HG03558 (cell line): ENCODE measurements around the gene ARHGEF40.

Source experiments
- ATAC-seq: cut with Tn5 transposase; IDR thresholded peaks from one replicate; pipeline ENCODE4 v1.9.1; 2021; ENCODE audit warnings: moderate number of reproducible peaks; ENCODE audit not compliant: unreplicated experiment; ENCODE audit errors: extremely low read depth

The ARHGEF40 gene

GRCh38 chr14:21095430-21096205 is 25.5 kb downstream of the ARHGEF40 start:
- no peak for ATAC-seq

GRCh38 chr14:21096438-21096837 is 26.3 kb downstream of the ARHGEF40 start:
- ATAC-seq, result no peak

DNA sequence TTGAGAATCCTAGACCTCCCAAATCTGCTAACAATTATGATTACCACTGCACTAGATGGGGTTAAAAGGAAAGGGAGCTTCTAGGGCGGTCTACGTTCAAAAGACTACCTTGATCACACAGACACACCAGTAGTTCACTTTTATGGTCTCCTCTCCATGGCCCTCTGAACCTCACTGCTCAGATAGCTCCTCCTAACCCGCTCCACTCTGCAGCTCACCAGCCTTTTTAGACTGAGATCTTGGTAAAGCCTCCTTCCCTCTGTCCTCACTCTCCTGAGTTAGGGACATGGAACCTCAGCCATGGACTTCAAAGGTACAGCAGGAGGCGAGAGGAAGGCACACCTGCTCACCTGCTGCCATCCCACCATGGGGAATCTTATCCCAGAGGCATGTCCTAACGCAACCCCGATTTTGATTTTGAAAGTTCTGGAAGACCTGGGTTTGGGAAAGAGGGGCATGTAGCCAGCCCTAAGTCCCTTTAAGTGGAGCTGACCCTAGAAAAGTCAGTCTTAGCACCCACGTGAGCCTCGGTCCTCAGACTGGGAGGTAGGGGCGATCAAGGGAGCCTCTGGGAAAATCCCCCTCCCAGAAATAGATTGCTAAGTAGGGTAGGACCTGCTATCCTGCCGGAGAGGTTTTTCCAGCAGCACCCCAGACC is 27.0 kb downstream of the ARHGEF40 start:
- ATAC-seq, result no peak

GRCh38 chr14:21097636-21098075 is 27.6 kb downstream of the ARHGEF40 start:
- no peak for ATAC-seq

GRCh38 chr14:21098076-21098891 is 28.2 kb downstream of the ARHGEF40 start, which contains the start of gene ZNF219:
ZNF219 (minus strand) TSS chr14:21098655; CDS start chr14:21093591, 5,064 bp downstream.
- ATAC-seq, result no peak

- no peak for ATAC-seq
Measured at GRCh38 chr14:21098892-21099595, 28.9 kb downstream of the ARHGEF40 start.

GRCh38 chr14:21099596-21099985 is 29.5 kb downstream of the ARHGEF40 start:
- ATAC-seq, result no peak

DNA sequence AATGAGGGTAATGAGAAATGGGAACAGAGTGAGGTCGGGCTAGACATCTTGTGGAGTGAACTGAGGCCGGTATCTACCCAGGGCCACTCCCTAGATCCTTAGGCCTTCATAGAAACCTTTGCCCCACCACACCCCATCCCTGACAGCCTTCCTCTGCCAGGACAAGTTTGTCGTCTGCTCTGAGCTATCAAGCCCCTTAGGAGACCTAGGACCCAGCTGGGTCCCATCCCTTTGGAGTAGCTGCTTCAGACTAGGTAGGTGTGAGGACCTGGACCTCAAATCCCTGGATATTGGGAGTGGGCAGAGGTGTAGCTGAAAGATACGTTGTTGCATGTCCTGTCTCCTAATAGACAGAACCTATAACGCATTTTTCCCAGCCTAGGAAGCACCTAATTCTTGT is 30.8 kb downstream of the ARHGEF40 start, which contains the start of gene TMEM253:
Gene TMEM253 (plus strand): TSS at position 136 of the 400 bp plus-strand sequence. CDS start 278 bp downstream, outside the sequence.
- no peak for ATAC-seq

DNA sequence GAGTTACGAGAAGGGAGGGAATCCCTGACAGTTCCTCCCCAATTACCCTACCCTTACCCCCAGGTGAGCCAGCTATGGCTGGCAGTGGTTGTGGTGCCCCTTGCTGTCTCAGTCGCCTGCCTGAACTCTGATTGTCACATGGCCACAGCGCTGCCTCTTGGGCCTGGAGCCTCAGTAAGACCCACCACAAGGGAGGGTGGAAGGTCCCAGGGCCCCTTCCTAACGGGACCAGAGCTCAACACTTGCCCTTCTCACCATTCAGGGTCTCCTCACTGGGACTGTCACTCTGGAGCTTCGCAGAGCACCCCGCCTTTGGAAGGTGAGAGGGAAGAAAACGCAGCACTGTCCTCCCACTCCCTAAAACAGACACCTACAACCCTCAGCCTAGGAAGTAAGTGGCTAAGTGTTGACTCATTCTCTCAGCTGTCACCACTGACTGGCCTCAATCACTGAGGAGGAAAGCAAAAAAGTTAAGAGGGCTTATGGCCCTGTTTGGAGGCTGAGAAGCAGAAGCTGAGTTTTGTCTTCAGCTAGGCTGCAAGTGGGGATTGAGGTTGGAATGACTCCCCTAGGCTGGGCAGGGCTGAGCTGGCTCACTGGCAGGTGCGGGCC is 31.8 kb downstream of the ARHGEF40 start:
- ATAC-seq, result no peak

DNA sequence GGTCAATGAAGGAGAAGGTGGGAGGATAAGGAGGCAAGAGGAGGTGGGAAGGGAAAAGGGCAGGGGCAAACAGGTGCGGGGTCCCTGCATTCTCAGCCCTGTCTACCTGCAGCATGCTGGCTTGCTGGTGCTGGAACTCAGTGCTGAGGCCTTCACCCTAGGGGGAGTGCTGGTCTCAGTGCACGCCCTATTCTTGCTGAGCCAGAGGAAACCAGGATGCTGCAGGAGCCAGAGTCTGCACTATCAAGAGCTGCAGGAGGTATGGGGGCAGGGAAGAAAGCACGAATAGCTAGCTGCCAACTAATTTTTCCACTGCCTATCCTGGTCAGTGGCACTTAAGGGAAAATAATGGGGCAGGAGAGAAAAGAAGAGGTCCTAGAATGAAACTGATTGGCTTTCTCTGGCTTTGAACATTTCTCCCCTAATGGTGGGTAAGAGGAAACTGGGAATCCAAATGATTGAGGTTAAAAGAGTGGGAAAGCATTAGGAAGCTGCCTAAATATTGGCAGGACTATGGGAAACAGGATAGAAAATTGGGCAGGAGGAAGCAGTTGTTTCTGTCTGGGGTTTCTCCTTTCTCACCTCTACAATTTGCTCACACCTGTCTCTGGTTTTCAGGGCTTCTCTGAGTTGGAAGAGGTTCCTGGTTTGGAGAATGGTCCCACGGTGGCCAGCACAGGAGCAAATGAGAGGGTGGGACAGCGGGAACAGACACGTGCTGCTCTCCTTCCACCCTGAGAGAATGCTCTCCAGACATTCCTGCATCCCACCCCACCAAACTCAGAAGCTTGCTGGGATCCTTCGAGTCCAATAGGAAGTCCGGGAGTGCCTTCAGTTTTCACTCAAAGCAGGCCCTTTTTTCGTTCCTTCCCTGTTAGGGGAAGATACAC is 32.7 kb downstream of the ARHGEF40 start:
- no peak for ATAC-seq

GRCh38 chr14:21103411-21103709 is 33.3 kb downstream of the ARHGEF40 start:
- ATAC-seq, result no peak

DNA sequence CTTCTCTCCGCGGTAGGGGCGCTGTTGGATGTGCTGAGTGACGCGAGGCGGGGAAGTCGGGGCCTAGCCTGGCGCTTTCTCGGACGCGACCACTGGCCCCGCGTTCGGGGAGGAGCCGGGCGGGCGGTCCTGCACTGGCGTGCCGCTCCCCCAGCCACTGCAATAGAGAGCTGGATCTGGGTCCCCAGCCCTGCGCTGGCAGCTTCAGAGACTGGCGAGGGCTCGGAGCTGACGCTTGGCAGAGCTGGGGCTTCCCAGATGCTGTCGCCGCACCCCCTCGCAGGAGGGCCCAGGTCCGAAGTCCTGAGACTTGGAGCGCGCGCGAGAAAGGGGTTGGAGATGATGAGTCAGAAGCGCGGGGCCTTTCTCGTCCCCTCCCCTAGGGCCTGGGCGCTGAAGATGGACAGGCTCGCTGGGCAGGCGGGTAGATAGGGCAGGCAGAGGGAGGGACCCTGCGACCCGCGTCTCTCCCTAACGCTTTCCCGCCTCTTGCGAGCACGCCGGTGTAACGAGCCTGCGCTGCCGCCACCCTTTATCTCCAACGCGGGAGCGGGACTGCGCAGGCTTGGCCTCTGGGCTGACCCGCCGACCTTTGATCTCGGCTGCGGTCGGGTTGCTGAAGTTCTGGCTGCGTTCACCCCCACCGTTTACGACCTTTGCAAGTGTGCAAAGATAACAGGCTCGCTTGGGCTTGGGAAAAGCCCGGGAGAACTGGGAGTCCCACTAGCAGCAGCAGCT is 33.8 kb downstream of the ARHGEF40 start:
- ATAC-seq, result peak; percentile 73

DNA sequence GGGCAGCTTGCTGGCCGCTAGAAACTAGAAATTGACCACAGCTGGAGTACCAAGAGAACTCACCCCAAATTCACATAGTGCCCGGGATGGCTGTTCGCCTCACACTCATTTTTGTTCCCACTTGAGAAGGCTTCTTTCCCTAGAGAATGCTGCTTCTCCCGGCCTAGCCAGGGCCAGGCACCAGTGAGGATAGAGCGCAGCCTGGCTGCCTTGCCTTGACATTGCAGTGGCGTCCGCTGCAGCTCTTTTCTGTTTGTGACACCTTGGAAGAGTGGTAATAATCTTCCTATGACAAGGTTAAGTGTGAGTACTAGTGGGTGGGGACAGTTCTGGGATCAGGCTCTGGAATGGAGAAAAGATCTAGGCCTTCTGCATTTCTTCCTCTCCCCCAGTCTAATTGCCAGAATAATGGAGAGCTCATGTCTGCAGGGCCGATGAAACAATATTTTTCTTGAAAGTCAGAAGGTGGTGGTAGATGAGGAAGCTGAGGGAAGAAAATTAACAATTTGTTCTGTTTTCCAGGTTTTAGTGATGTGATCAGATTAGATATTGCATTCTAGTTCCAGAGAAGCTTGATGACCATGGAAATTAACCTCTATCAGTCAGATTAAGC is 34.5 kb downstream of the ARHGEF40 start:
- ATAC-seq, result no peak

GRCh38 chr14:21105095-21105494 is 35.0 kb downstream of the ARHGEF40 start:
- ATAC-seq, result no peak

DNA sequence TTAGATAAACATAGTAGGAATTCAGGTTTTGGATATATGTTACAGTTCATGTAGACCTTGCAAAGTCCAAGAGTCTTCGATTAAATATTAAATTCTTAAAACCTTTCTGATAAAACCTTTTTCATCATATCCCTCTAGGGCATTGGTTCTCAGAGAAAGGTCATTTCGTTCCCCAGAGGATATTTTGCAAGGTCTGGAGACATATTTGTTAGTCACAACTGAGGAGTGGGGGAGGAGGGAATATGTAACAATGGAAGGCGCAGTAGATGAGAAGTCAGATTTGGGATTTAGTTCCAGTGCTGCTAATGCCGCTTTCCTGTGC is 36.0 kb downstream of the ARHGEF40 start:
- ATAC-seq, result no peak

DNA sequence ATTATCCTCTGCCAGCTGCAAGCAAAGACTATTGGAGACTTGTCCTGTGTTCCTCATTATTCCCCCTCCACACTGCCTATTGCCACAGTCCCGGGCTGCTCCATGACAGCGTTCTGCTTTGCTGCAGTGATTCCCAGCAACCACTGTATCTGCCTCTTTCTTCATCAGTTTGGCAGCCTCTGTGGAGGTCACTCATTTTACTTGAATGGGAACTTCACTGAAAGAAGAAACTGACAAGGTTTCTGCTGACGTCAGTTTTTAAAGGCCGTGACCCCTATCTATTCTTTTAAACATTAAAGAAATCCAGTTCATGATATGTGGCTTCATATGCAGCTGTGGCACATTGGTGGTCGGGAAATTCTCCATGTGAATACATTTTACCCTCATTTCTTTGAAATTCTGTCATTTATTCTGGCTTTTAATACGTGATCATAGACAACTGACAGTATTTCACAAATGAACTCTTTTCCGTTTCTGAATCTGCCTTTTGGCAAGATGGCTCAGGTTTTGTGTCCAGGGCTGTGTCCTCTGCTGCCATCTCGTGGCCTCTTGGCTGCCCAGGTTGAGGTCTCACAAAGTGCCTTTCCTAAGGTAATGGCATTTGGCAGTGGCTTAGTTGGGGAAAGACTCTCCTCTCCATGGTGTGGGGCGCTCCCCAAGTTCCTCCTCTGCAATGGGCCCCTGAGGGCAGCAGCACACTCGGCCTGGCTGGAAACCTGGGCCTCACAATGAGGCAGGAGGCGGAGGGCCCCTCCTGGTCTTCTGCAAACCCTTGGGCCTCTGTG is 36.6 kb downstream of the ARHGEF40 start:
- no peak for ATAC-seq

DNA sequence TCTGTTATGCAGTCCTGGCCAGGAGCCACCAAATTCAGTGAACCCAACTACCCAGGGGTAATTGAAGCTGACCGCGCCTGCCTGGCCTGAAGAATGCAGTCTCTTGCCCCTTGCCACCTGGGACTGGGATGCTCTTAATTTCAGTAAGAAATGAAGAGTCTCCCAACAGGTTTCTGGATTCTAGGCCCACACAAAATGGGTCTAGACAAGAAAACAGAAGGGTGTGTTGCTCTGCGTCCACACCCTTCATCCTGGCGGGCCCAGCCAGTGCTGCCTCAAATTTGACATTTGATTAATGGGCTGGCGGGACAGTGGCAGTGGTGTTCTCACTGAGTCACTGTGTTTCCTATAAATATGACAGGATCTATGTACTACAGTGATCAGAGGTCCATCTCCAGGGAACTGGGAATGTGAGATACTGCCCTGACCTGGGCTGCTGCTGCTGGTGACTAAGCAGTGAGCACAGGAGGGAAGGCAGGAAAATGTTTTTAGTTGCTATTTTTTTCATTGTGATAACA is 37.2 kb downstream of the ARHGEF40 start:
- no peak for ATAC-seq
